Measurements from ENCODE around the gene SHH.

SHH gene

GRCh38 chr7:155811895-155812761 lies at the start of gene SHH:
SHH (minus strand) TSS chr7:155812463; CDS start chr7:155812122, 341 bp downstream.
- DNase-seq (ENCODE audit: low read depth): no peak

DNA sequence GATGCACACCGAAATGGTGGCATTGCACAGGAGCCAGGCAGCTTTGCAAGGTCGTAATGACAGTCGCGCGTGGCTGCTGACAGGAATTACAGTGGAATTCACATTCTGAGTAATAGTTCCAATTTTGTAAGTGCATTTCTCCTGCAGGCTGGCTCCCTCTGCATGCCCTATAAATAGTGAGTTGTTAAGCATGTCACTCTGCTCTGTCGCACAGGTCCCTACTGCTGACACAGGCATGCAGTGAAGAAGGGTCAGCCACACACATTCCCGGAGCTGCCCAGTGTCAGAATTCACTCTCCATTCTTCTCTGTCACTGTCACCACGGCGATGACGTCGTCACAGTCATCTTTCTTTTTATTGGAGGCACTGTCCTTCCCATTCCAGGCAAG lies 49.2 kb upstream of the SHH start:
- DNase-seq (ENCODE audit: low read depth): no peak

DNA sequence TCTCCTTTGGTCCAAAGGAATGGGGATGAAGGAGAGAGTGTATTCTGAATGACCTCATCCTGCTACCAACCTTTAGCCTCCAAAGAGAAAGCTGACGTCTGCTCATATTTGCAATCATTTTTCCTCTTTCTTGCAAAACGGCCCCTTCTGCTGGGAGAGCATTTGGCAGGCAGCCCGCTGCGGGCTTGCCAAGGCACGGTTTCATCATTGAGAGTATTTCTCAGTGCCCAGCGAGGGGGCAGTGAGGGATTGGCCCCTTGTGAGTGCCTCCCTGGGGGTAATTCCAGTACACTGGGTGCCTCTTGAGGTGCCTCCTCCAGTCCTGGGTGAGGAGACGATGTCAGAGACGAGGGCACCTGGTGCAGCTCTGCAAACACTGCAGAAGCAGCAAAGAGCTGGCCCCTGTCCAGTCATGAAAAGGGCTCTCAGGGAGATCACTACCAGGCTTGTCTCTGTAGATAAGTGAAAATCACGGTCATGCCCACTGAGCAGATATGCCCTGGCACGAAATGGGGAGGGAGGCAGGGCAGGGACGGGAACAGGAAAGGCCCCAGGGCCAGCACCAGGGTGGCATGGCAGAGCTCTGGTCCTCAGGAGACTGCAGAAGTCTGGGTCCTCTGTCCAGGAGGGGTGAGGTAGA lies 48.7 kb upstream of the SHH start:
- DNase-seq (ENCODE audit: low read depth): no peak

- DNase-seq (ENCODE audit: low read depth): no peak
Measured at GRCh38 chr7:155860461-155860839, 48.2 kb upstream of the SHH start.

DNA sequence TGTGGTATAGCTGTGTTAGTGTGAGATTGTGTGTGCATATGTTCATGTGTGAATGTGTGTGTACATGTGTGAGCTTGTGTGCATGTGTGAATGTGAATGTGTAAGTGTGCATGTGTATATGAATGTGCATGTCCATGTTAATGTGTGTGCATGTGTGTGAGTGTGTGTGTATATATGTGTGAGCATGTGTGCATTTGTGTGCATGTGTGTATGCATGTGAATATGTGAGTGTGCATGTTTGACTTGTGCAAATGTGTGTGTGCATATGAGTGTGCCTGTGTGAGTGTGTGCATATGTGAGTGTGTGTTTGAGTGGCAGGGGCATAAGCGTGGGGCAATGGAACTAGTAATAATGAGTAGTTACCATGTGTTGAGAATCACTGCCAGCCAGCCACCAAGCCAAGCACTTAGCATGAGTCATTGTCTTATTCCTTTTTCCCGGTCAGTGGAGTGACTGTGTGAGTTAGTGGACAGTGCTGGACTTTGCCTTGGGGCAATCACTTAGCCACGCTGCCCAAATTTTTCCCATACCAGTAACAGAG lies 46.3 kb upstream of the SHH start:
- DNase-seq (ENCODE audit: low read depth): no peak

GRCh38 chr7:155857141-155857540 lies 44.9 kb upstream of the SHH start:
- DNase-seq (ENCODE audit: low read depth): no peak

DNA sequence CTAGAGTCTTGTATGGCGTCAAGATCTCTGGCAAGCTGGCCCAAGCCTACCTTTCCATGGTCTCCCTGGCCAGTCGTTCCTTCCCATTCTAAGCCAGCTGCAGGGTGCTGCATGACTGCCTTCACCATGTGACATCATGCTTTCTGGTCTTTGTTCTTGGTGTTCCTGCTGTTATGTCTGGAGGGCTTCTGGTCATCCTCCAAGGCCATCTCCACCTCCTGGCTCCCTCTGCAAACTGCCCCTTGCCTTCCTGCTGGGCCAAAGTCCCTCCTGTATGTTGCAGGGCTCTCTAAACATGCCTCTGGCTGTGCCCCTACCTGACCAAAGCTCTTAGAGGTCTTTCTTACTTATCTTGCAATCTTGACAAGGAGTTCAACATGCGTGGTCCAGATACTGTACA lies 44.4 kb upstream of the SHH start:
- no peak for DNase-seq (ENCODE audit: low read depth)

- DNase-seq (ENCODE audit: low read depth): no peak
Measured at GRCh38 chr7:155852426-155853301, 40.4 kb upstream of the SHH start.

- DNase-seq (ENCODE audit: low read depth): no peak
Measured at GRCh38 chr7:155851892-155852291, 39.6 kb upstream of the SHH start.

- no peak for DNase-seq (ENCODE audit: low read depth)
Measured at GRCh38 chr7:155850766-155851678, 38.8 kb upstream of the SHH start.

- DNase-seq (ENCODE audit: low read depth): no peak
Measured at GRCh38 chr7:155850001-155850436, 37.8 kb upstream of the SHH start.

DNA sequence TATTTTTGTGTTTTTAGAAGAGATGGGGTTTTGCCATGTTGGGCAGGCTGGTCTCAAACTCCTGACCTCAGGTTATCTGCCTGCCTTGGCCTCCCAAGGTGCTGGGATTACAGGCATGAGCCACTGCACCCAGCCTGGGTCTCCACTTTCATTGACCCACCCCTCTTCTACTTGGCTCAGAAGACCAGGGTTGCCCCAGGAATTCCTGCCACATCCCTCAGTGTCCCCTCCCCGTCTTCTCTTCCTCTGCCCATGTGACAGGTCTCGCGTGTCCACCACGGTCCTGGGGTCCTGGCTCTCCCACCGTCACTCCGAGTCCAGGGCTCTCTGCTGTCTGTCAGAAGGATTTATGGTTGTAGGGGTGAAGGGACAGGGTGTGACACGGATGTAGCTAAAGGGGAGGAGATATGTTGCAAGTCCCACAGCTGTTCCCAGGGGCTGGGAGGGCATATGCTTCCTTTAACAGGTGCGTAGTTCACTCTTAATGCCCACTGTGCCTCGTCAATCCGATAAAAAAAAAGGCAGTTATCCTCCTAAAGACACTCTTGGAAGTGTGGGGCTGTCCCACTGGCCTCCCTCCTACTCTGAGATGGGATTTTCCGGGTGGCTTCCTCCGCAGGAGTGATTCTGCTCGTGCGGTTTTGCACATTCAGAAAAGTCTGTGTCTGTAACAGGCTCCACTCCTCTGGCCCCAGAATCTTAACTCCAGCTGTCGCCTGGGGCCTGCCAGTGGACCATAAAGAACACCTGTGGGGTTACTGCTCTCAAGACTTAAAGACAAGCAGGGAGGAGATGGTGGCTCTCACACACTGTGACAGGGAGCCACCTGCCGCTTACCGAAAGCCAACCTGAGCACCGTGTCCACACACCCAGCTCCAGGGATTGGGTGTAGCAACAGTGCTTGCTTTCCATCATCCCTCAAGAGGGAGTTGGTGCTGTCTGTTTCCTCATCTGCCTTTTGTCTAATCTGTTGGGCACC lies 36.7 kb upstream of the SHH start:
- DNase-seq (ENCODE audit: low read depth): no peak

- no peak for DNase-seq (ENCODE audit: low read depth)
Measured at GRCh38 chr7:155847821-155848435, 35.7 kb upstream of the SHH start.

GRCh38 chr7:155846936-155847335 lies 34.7 kb upstream of the SHH start:
- no peak for DNase-seq (ENCODE audit: low read depth)

GRCh38 chr7:155846156-155846555 lies 33.9 kb upstream of the SHH start:
- DNase-seq (ENCODE audit: low read depth): no peak

DNA sequence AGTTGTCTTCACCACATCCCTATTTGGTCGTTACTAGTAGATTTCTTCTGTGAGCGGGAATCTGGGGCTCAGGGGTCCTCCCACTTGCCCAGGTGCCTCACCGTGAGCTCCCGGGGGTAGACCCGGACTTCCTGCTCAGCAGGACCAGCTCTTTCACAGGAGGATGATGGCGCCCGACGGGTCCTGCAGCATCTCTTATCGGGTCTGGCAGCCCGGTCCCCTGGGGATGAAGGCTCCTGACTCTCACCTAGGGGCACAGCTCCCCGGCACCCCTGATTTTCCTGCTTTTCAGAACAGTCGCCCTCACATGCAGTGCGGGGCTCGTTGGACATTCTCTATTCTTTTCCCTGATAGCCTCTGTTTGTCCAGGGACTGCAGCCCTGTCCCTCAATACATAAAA lies 33.0 kb upstream of the SHH start:
- no peak for DNase-seq (ENCODE audit: low read depth)

GRCh38 chr7:155844526-155844925 lies 32.3 kb upstream of the SHH start:
- no peak for DNase-seq (ENCODE audit: low read depth)

DNA sequence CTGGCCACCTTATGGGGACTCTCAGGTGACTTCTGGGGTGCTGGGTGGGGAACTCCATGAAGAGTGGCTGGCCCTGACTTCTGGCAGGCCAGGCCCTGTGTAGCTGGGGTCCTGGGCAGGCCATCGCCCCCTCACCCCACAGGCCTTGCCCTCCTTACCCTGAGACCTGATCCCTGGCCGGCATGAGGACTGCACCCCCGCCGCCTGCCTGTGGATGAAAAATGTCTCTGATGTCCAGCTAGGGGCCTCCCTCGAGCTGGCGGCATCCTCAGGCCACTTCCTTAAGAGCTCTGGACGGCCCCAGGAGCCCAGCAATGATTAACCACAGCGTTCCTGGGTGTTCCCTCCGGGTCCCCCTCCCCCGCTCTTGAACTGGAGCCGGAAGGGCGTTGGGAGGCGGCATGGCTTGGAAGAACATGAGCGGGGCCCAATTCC lies 31.8 kb upstream of the SHH start:
- no peak for DNase-seq (ENCODE audit: low read depth)

- DNase-seq (ENCODE audit: low read depth): no peak
Measured at GRCh38 chr7:155843426-155844018, 31.3 kb upstream of the SHH start.
